HG03196 (cell line): ENCODE results near the gene ADCYAP1R1.
A peak's percentile ranks its signal among the peaks of the same experiment; 100 is the strongest.
"Not testable (repeated sequence)": the region's sequence is repeated elsewhere in the genome, so short reads cannot be mapped to it uniquely, and the experiment has no call there.

Source experiments
- ATAC-seq: cut with Tn5 transposase; IDR thresholded peaks from one replicate; pipeline ENCODE4 v1.9.1; 2021; ENCODE audit not compliant: unreplicated experiment

The ADCYAP1R1 gene

GRCh38 chr7:31126976-31127375 lies 74.9 kb downstream of the ADCYAP1R1 start:
- ATAC-seq: no peak

GRCh38 chr7:31129067-31129466 lies 77.0 kb downstream of the ADCYAP1R1 start:
- ATAC-seq: no peak

- ATAC-seq: no peak
These were observed 81.4 kb downstream of the ADCYAP1R1 start for GRCh38 chr7:31133497-31133896.

GRCh38 chr7:31134246-31135188 lies 82.4 kb downstream of the ADCYAP1R1 start:
- peak; percentile 82 for ATAC-seq

GRCh38 chr7:31137234-31137633 lies 85.1 kb downstream of the ADCYAP1R1 start:
- no peak for ATAC-seq

GRCh38 chr7:31145339-31145738 lies 93.2 kb downstream of the ADCYAP1R1 start:
- ATAC-seq: no peak

GRCh38 chr7:31146030-31146429 lies 93.9 kb downstream of the ADCYAP1R1 start:
- ATAC-seq: no peak

GRCh38 chr7:31146538-31146937 lies 94.4 kb downstream of the ADCYAP1R1 start:
- ATAC-seq: no peak

GRCh38 chr7:31151849-31152248 lies 99.7 kb downstream of the ADCYAP1R1 start:
- ATAC-seq: no peak

- ATAC-seq: not testable (repeated sequence)
These were observed 101.2 kb downstream of the ADCYAP1R1 start for GRCh38 chr7:31153318-31153717.

GRCh38 chr7:31160941-31161340 lies 108.8 kb downstream of the ADCYAP1R1 start:
- no peak for ATAC-seq
